ENCODE results near the gene ANGPTL7. TPM values are rescaled to one million over a fixed set of nuclear protein-coding genes. Genes with fewer than 3 reads are reported as not detected.

Gene ANGPTL7
- total RNA-seq, 1 donor from 2014 or later, result 0.14 TPM

DNA sequence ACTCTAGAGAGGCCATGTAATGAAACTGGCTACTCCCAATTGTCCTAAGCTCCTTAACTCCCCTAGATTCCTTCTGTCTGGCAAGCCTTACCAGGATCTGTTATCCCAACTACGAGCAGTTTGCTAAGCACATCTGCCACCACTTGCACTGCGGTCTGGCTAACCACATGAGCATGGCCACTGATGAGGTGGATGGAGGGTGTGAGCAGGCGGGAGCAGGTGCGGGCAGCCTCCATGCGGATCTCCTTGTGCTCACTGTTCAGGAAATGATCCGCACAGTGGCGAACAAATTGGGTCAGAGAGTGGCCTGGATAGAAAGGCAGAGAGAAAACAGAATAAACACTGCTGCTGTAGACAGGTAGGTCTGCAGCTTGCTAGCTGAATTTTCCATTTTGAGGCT is 49.2 kb downstream of the ANGPTL7 start:
- Mint-ChIP-seq H3K9me3 (no peaks in the 10 kb centered on the region), H3K4me1 (no peaks in the 10 kb centered on the region), H3K27me3 (ENCODE audit: low read depth) (no peaks in the 10 kb centered on the region), H3K36me3 (ENCODE audit: low read depth) (peaks cover 9% of the 10 kb centered on the region), H3K4me3 (no peak overlapping the region), H3K27ac (ENCODE audit: unreplicated experiment) (no peak overlapping the region)
- DNase-seq (ENCODE audit: low read depth, low spot score), result no peak
- TF ChIP-seq, protein P1, sequence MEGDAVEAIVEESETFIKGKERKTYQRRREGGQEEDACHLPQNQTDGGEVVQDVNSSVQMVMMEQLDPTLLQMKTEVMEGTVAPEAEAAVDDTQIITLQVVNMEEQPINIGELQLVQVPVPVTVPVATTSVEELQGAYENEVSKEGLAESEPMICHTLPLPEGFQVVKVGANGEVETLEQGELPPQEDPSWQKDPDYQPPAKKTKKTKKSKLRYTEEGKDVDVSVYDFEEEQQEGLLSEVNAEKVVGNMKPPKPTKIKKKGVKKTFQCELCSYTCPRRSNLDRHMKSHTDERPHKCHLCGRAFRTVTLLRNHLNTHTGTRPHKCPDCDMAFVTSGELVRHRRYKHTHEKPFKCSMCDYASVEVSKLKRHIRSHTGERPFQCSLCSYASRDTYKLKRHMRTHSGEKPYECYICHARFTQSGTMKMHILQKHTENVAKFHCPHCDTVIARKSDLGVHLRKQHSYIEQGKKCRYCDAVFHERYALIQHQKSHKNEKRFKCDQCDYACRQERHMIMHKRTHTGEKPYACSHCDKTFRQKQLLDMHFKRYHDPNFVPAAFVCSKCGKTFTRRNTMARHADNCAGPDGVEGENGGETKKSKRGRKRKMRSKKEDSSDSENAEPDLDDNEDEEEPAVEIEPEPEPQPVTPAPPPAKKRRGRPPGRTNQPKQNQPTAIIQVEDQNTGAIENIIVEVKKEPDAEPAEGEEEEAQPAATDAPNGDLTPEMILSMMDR (conservative IDR thresholded peaks at IDR 0.05), result no peak

DNA sequence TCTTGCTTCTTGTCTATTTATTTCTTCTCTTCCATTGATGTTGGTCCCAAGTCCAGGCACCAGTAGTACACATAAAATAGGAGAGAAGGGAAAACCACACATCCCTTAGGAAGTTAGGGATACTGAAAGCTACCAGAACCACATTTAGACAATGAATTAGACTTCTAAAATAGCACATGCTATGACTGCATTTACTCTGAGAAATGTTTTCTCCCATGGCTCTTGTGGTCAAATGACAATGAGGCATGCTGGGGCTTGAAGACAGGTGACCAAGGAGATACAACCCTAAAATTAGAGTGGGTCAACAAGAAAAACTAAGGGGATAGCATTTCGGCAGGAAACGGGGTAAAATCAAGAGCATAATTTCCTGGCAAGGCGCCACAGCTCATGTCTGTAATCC is 56.1 kb downstream of the ANGPTL7 start:
- H3K4me1 Mint-ChIP-seq, result peaks cover under 1% of the 10 kb centered on the region
- no peaks in the 10 kb centered on the region for H3K27me3 Mint-ChIP-seq (ENCODE audit: low read depth)
- DNase-seq (ENCODE audit: low read depth, low spot score), result no peak
- H3K9me3 Mint-ChIP-seq, result no peaks in the 10 kb centered on the region
- no peak overlapping the region for H3K27ac Mint-ChIP-seq (ENCODE audit: unreplicated experiment)
- no peak overlapping the region for H3K4me3 Mint-ChIP-seq
- TF ChIP-seq, protein P1 (conservative IDR thresholded peaks at IDR 0.05), result no peak
- H3K36me3 Mint-ChIP-seq (ENCODE audit: low read depth), result peaks cover 13% of the 10 kb centered on the region

Other genes with a start within 250 kb of the ANGPTL7 start
- 253 and 268 TPM in 2 replicates for gene TARDBP, start 176.7 kb upstream of the ANGPTL7 start, total RNA-seq
- gene MASP2, start 142.1 kb upstream of the ANGPTL7 start, total RNA-seq, result 0.14 TPM in 1 of 2 replicates, not detected in the other
- 147 and 152 TPM in 2 replicates for gene SRM, start 129.3 kb upstream of the ANGPTL7 start, total RNA-seq
- 115 and 127 TPM in 2 replicates for gene EXOSC10, start 89.5 kb upstream of the ANGPTL7 start, total RNA-seq
- gene MTOR, start 73.2 kb downstream of the ANGPTL7 start, total RNA-seq, result 67.2 and 68.6 TPM in 2 replicates
- 20.9 and 22.0 TPM in 2 replicates for gene UBIAD1, start 83.8 kb downstream of the ANGPTL7 start, total RNA-seq

Measured in neural crest cell (in vitro differentiated cells).